H9 (cell line): ENCODE results near the gene TOP3B. TPM values are rescaled to one million over a fixed set of nuclear protein-coding genes. Genes with fewer than 3 reads are reported as not detected.

Experiments
- DNase-seq: peaks from one replicate; pipeline ENCODE4 v3.0.0-alpha.2; 2017
- H2AFZ ChIP-seq: one replicate; pipeline ENCODE4 v1.6.1; 2013; ENCODE audit warnings: mild to moderate bottlenecking, low read length, control low read depth, moderate library complexity
- H2AK5ac ChIP-seq: 2 replicates; pipeline ENCODE4 v1.6.1; 2013; ENCODE audit warnings: low read length, control low read depth, mixed read lengths; ENCODE audit not compliant: insufficient read length
- H2BK120ac ChIP-seq: one replicate; pipeline ENCODE4 v1.6.1; 2013; ENCODE audit warnings: low read depth, mild to moderate bottlenecking, low read length, control low read depth, inconsistent platforms; ENCODE audit not compliant: poor library complexity, severe bottlenecking
- H2BK12ac ChIP-seq: 2 replicates; pipeline ENCODE4 v1.6.1; 2013; ENCODE audit warnings: low read length, control low read depth, mixed read lengths, low read depth; ENCODE audit not compliant: insufficient read length
- H2BK15ac ChIP-seq: 2 replicates; pipeline ENCODE4 v1.6.1; 2013; ENCODE audit warnings: low read depth, low read length, control low read depth
- H2BK20ac ChIP-seq: one replicate; pipeline ENCODE4 v1.6.1; 2013; ENCODE audit warnings: low read depth, mild to moderate bottlenecking, low read length, control low read depth, inconsistent platforms; ENCODE audit not compliant: poor library complexity, severe bottlenecking
- H2BK5ac ChIP-seq: 2 replicates; pipeline ENCODE4 v1.6.1; 2013; ENCODE audit warnings: low read length, control low read depth, mixed read lengths; ENCODE audit not compliant: insufficient read length
- H3K14ac ChIP-seq: 2 replicates; pipeline ENCODE4 v1.6.1; 2013; ENCODE audit warnings: low read length, control low read depth; ENCODE audit not compliant: insufficient read depth
- H3K18ac ChIP-seq: 2 replicates; pipeline ENCODE4 v1.6.1; 2013; ENCODE audit warnings: low read depth, mild to moderate bottlenecking, mixed read lengths, low read length, control low read depth; ENCODE audit not compliant: insufficient read length
- H3K23ac ChIP-seq: 2 replicates; pipeline ENCODE4 v1.6.1; 2013; ENCODE audit warnings: low read length, control low read depth, mixed read lengths, low read depth; ENCODE audit not compliant: insufficient read length
- H3K23me2 ChIP-seq: 2 replicates; pipeline ENCODE4 v1.6.1; 2013; ENCODE audit warnings: low read depth, mild to moderate bottlenecking, mixed read lengths, low read length, control low read depth; ENCODE audit not compliant: insufficient read length, poor library complexity, severe bottlenecking
- H3K27ac ChIP-seq: 2 replicates; pipeline ENCODE4 v1.5.1; 2013; ENCODE audit warnings: low read length, control low read depth, mixed read lengths, low read depth; ENCODE audit not compliant: insufficient read length
- H3K27me3 ChIP-seq: 2 replicates; pipeline ENCODE4 v1.6.1; 2013; ENCODE audit warnings: low read length, control low read depth, inconsistent platforms; ENCODE audit not compliant: insufficient read depth
- H3K4ac ChIP-seq: 2 replicates; pipeline ENCODE4 v1.6.1; 2013; ENCODE audit warnings: low read depth, mild to moderate bottlenecking, control low read depth, inconsistent platforms, low read length, moderate library complexity
- H3K4me1 ChIP-seq: 2 replicates; pipeline ENCODE4 v1.6.1; 2013; ENCODE audit warnings: low read length, control low read depth, inconsistent platforms; ENCODE audit not compliant: insufficient read depth
- H3K4me2 ChIP-seq: 2 replicates; pipeline ENCODE4 v1.6.1; 2013; ENCODE audit warnings: low read length, control low read depth, mixed read lengths; ENCODE audit not compliant: insufficient read length, insufficient read depth
- H3K56ac ChIP-seq: 2 replicates; pipeline ENCODE4 v1.6.1; 2013; ENCODE audit warnings: low read depth, mild to moderate bottlenecking, mixed read lengths, low read length, control low read depth; ENCODE audit not compliant: insufficient read length
- H3K79me1 ChIP-seq: 2 replicates; pipeline ENCODE4 v1.6.1; 2013; ENCODE audit warnings: low read depth, mild to moderate bottlenecking, moderate library complexity, low read length, control low read depth, inconsistent platforms; ENCODE audit not compliant: insufficient read depth, poor library complexity, severe bottlenecking
- H3K79me2 ChIP-seq: 2 replicates; pipeline ENCODE4 v1.6.1; 2013; ENCODE audit warnings: low read length, control low read depth, inconsistent platforms; ENCODE audit not compliant: insufficient read depth
- H3K9ac ChIP-seq: 2 replicates; pipeline ENCODE4 v1.6.1; 2013; ENCODE audit warnings: low read length, control low read depth, mixed read lengths; ENCODE audit not compliant: insufficient read length; ENCODE audit errors: extremely low read depth
- H3K9me3 ChIP-seq: one replicate; pipeline ENCODE4 v1.6.1; 2013; ENCODE audit warnings: low read depth, low read length, inconsistent platforms; ENCODE audit not compliant: control insufficient read depth
- H3T11ph ChIP-seq: one replicate; pipeline ENCODE4 v1.6.1; 2013; ENCODE audit warnings: mild to moderate bottlenecking, low read length, control low read depth, inconsistent platforms
- H4K20me1 ChIP-seq: one replicate; pipeline ENCODE4 v1.6.1; 2013; ENCODE audit not compliant: control insufficient read depth, insufficient read length, insufficient read depth
- H4K5ac ChIP-seq: 2 replicates; pipeline ENCODE4 v1.6.1; 2013; ENCODE audit warnings: low read depth, mild to moderate bottlenecking, mixed read lengths, low read length, control low read depth; ENCODE audit not compliant: insufficient read length
- H4K8ac ChIP-seq: replicated peaks from 2 replicates; pipeline ENCODE4 v1.6.1; 2013; ENCODE audit warnings: low read length, control low read depth, mixed read lengths, low read depth; ENCODE audit not compliant: insufficient read length
- H4K91ac ChIP-seq: 2 replicates; pipeline ENCODE4 v1.6.1; 2013; ENCODE audit warnings: low read depth, mild to moderate bottlenecking, moderate library complexity, mixed read lengths, low read length, control low read depth; ENCODE audit not compliant: insufficient read length
- H3K27ac Mint-ChIP-seq, 3 experiments: 2 replicates in 2 of 3; 3 replicates in 1 of 3; pipeline ENCODE4 v1.8.0; 2020 to 2021; ENCODE audit warnings: mixed read lengths in 3 of 3, mild to moderate bottlenecking in 1 of 3, moderate library complexity in 1 of 3
- H3K27me3 Mint-ChIP-seq: 2 replicates; pipeline ENCODE4 v1.8.0; 2021; ENCODE audit warnings: low read depth, mild to moderate bottlenecking, moderate library complexity, mixed read lengths
- H3K36me3 Mint-ChIP-seq, 3 experiments: 2 replicates in 2 of 3; 3 replicates in 1 of 3; pipeline ENCODE4 v1.8.0; 2020 to 2021; ENCODE audit warnings: low read depth in 3 of 3, mixed read lengths in 3 of 3; ENCODE audit not compliant: insufficient read depth in 1 of 3
- H3K4me1 Mint-ChIP-seq, 2 experiments: 2 replicates each; pipeline ENCODE4 v1.8.0; 2020; ENCODE audit warnings: mixed read lengths in 2 of 2
- H3K4me3 Mint-ChIP-seq, 2 experiments: 2 replicates in 1 of 2; 3 replicates in 1 of 2; pipeline ENCODE4 v1.8.0; 2020 to 2021; ENCODE audit warnings: mild to moderate bottlenecking in 2 of 2, mixed read lengths in 2 of 2, moderate library complexity in 1 of 2
- H3K9me3 Mint-ChIP-seq, 2 experiments: 2 replicates in 1 of 2; 3 replicates in 1 of 2; pipeline ENCODE4 v1.8.0; 2020; ENCODE audit warnings: mild to moderate bottlenecking in 2 of 2, mixed read lengths in 2 of 2, moderate library complexity in 1 of 2
- CTCF ChIP-seq: fragments of 200-600 bp; sonication (generic); conservative IDR thresholded peaks from 3 replicates; pipeline ENCODE4 v1.8.0; 2021; ENCODE audit warnings: antibody characterized with exemption, mild to moderate bottlenecking
- WGBS: extraction: QIAGEN DNeasy Blood & Tissue Kit; methylation state at CpG from one replicate; pipeline ENCODE4 v1.1.7; 2013; ENCODE audit warnings: missing lambda C conversion rate, low lambda C conversion rate, mixed read lengths; ENCODE audit not compliant: insufficient read length; ENCODE audit errors: extremely low coverage; 5-methylcytosine and 5-hydroxymethylcytosine counted together
- total RNA-seq: library from RNA; stranded (reverse); gene quantifications from 2 replicates; pipeline ENCODE4 v1.2.1, GENCODE V29; 2021

TOP3B gene
- total RNA-seq, 1 experiment from 2014 or later = 55.2 TPM

DNA sequence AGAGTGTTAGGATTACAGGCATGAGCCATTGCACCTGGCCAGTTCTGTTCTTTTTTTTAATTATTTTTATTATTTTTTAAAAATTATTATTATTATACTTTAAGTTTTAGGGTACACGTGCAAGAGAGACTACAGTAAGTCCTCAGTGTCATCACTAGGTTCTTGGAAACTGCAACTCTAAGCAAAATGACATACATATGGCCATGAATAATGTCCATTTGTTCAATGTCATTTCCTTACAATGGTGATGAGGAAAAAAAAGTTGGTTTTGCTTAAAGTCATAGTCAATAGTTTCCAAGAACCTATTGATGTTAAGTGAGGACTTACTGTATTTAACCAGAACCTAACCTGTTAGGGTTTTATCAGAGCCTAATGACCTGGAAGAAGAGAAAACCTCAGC is 29.4 kb upstream of the TOP3B start:
- no peak overlapping the region for H3K18ac ChIP-seq
- DNase-seq = no peak
- H3K4me2 ChIP-seq = no peak overlapping the region
- TF ChIP-seq CTCF = no peak
- no peaks in the 10 kb centered on the region for H3K79me2 ChIP-seq
- peaks cover 16% of the 10 kb centered on the region; the same call in 1 of the 2 replicates for H3K27me3 ChIP-seq
- H3K4me1 Mint-ChIP-seq = peaks cover 6 to 11% of the 10 kb centered on the region in 2 experiments; a peak in 3 of 4 replicates
- no peak overlapping the region for H2AK5ac ChIP-seq
- H3T11ph ChIP-seq = no peak overlapping the region
- no peaks in the 10 kb centered on the region; a peak in 1 of 5 replicates for H3K9me3 Mint-ChIP-seq
- H2BK5ac ChIP-seq = no peak overlapping the region
- H4K5ac ChIP-seq = no peak overlapping the region
- H2BK20ac ChIP-seq = no peak overlapping the region
- H3K4me3 Mint-ChIP-seq = no peak overlapping the region
- H4K8ac ChIP-seq = no peak overlapping the region
- H3K36me3 Mint-ChIP-seq = no peaks in the 10 kb centered on the region
- no peak overlapping the region for H2BK15ac ChIP-seq
- no peaks in the 10 kb centered on the region for H3K9me3 ChIP-seq
- H3K27ac ChIP-seq = no peak overlapping the region
- H2BK12ac ChIP-seq = no peak overlapping the region
- no peaks in the 10 kb centered on the region for H3K4me1 ChIP-seq
- H4K20me1 ChIP-seq = no peaks in the 10 kb centered on the region
- no peak overlapping the region for H3K27ac Mint-ChIP-seq
- no peaks in the 10 kb centered on the region for H3K23me2 ChIP-seq
- H3K14ac ChIP-seq = no peak overlapping the region
- peaks cover 96% of the 10 kb centered on the region for H3K27me3 Mint-ChIP-seq
- no peak overlapping the region for H2AFZ ChIP-seq
- no CpG with 5 or more reads among the region's 1 CpG for WGBS
- no peaks in the 10 kb centered on the region for H3K79me1 ChIP-seq
- no peak overlapping the region for H2BK120ac ChIP-seq
- no peak overlapping the region for H3K4ac ChIP-seq
- no peak overlapping the region for H4K91ac ChIP-seq
- H3K56ac ChIP-seq = no peak overlapping the region
- no peak overlapping the region for H3K9ac ChIP-seq
- no peak overlapping the region for H3K23ac ChIP-seq
